Cardiac muscle cell (in vitro differentiated cells and primary cell): Measurements from ENCODE around the gene MMP28. TPM values are rescaled to one million over a fixed set of nuclear protein-coding genes. Genes with fewer than 3 reads are reported as not detected.

Source experiments
- DNase-seq, 2 donors: peaks; one replicate each; pipeline versions ENCODE4 v3.0.0 to v3.0.0-alpha.2; 2010 to 2017; ENCODE audit warnings: low read depth in 1 of 2, low spot score in 1 of 2
- H3K27ac ChIP-seq: fragments of 200-600 bp; sonication (generic); 2 replicates; pipeline ENCODE4 v1.5.1; 2016
- H3K27me3 ChIP-seq: fragments of 200-600 bp; sonication (generic); 2 replicates; pipeline ENCODE4 v1.6.0; 2016; ENCODE audit warnings: control low read depth
- H3K36me3 ChIP-seq: fragments of 200-600 bp; sonication (generic); 2 replicates; pipeline ENCODE4 v1.5.1; 2016; ENCODE audit warnings: control low read depth
- H3K4me1 ChIP-seq: fragments of 200-600 bp; sonication (generic); 2 replicates; pipeline ENCODE4 v1.8.1; 2017; ENCODE audit warnings: low read depth, mild to moderate bottlenecking, mixed run types
- H3K4me3 ChIP-seq: fragments of 200-600 bp; sonication (generic); 2 replicates; pipeline ENCODE4 v1.5.1; 2016; ENCODE audit warnings: mild to moderate bottlenecking
- H3K9me3 ChIP-seq: fragments of 200-600 bp; sonication (generic); 2 replicates; pipeline ENCODE4 v1.5.1; 2017; ENCODE audit warnings: low read depth, mild to moderate bottlenecking, control low read depth
- polyA plus RNA-seq: library from polyadenylated mRNA; unstranded; fragments of >200 nt; fragmentation: Nextera tagmentation; extraction: Ambion mirVana; gene quantifications from 2 replicates; pipeline ENCODE4 v1.2.1, GENCODE V29; 2016
- total RNA-seq: library from RNA; depleted of rRNA; stranded (reverse); fragments of >200 nt; gene quantifications from 2 replicates; pipeline ENCODE4 v1.2.3, GENCODE V29; 2016
- TF ChIP-seq, protein P1 (sequence below): IDR thresholded peaks from 2 replicates; pipeline ENCODE4 v1.5.1; 2012; ENCODE audit warnings: low read depth, mild to moderate bottlenecking, low read length

The MMP28 gene
- total and polyA plus RNA-seq, 2 experiments from 2014 or later: 0.84 TPM; not detected in 1

DNA sequence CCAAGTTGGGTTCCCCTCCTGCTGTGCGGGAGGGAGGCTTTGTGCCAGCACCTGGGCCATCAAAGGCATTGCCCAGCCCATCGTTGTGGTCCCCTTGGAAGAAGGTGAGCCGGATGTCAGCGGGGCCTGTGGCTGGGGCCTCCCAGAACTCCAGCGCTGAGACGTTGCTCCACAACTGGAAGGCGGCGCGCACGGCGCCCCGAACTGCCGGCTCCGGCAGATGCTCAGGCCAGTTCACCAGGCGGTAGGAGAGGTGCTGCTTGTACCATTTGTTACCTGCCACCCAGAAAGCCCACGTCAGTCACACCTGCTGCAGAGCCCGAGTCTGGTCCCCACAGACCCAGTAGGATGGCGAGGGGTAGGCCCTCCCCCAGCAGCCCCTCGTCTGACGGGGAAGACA, 22.3 kb downstream of the MMP28 start:
- Histone ChIP-seq H3K4me3 (no peak overlapping the region), H3K36me3 (no peaks in the 10 kb centered on the region), H3K9me3 (no peaks in the 10 kb centered on the region), H3K27ac (no peak overlapping the region), H3K27me3 (peaks cover 12% of the 10 kb centered on the region), H3K4me1 (peaks cover 17% of the 10 kb centered on the region)
- DNase-seq: no peak
- TF ChIP-seq, protein P1, sequence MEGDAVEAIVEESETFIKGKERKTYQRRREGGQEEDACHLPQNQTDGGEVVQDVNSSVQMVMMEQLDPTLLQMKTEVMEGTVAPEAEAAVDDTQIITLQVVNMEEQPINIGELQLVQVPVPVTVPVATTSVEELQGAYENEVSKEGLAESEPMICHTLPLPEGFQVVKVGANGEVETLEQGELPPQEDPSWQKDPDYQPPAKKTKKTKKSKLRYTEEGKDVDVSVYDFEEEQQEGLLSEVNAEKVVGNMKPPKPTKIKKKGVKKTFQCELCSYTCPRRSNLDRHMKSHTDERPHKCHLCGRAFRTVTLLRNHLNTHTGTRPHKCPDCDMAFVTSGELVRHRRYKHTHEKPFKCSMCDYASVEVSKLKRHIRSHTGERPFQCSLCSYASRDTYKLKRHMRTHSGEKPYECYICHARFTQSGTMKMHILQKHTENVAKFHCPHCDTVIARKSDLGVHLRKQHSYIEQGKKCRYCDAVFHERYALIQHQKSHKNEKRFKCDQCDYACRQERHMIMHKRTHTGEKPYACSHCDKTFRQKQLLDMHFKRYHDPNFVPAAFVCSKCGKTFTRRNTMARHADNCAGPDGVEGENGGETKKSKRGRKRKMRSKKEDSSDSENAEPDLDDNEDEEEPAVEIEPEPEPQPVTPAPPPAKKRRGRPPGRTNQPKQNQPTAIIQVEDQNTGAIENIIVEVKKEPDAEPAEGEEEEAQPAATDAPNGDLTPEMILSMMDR: no peak

DNA sequence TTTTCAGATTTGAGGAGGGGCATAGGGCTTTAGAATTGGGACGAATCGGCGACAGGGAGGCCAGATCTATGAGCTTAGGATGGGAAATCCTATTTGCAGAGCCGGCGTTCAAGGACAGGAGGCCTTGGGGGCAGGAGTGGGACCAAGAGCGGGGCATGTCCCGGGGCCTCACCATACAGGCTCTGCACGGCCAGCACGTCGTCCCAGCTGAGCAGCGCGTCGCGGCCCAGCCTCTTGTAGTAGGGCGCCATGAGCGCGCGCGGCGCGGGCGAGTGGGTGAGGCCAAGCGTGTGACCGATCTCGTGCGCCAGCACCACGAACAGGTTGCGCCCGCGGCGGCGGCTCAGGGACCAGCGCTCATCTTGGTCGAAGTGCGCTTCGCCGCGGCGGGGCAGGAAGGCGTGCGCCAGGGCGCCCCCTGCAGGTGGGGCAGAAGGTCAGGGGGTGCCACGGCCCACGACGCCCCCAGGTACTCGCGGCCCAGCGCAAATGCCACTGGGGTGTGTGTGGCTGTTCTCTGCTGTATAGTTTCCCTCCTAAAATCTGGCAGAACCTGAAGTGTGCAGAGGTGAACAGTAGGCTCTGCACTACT, 25.4 kb downstream of the MMP28 start:
- no peaks in the 10 kb centered on the region for H3K9me3 ChIP-seq
- no peak overlapping the region for H3K4me3 ChIP-seq
- TF ChIP-seq, protein P1: peak; percentile 8
- H3K27ac ChIP-seq: no peak overlapping the region
- DNase-seq: no peak
- peaks cover 16% of the 10 kb centered on the region for H3K4me1 ChIP-seq
- H3K27me3 ChIP-seq: peaks cover 13% of the 10 kb centered on the region
- no peaks in the 10 kb centered on the region for H3K36me3 ChIP-seq

DNA sequence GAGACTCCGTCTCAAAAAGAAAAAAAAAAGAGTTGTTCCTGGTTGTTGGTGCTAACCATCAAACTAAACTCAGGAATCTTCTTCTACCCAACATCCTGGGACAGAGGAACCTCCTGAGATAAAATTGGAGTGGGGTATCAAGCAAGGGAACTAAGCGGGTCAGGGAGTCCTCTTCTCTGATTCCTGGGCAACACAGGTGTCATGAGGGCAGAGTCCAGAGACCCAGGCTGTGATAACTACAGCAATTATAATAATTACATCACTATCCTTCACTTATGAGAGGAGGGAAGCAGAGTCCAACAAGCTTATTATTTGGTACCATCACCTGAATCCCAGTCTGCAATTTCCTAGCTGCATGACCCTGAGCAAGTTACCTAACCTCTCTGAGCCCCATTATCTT, 26.6 kb downstream of the MMP28 start:
- H3K9me3 ChIP-seq: no peaks in the 10 kb centered on the region
- no peak overlapping the region for H3K4me3 ChIP-seq
- H3K27me3 ChIP-seq: peaks cover 13% of the 10 kb centered on the region
- no peaks in the 10 kb centered on the region for H3K36me3 ChIP-seq
- no peak overlapping the region for H3K27ac ChIP-seq
- TF ChIP-seq, protein P1: no peak
- no peak for DNase-seq
- peaks cover 4% of the 10 kb centered on the region for H3K4me1 ChIP-seq

DNA sequence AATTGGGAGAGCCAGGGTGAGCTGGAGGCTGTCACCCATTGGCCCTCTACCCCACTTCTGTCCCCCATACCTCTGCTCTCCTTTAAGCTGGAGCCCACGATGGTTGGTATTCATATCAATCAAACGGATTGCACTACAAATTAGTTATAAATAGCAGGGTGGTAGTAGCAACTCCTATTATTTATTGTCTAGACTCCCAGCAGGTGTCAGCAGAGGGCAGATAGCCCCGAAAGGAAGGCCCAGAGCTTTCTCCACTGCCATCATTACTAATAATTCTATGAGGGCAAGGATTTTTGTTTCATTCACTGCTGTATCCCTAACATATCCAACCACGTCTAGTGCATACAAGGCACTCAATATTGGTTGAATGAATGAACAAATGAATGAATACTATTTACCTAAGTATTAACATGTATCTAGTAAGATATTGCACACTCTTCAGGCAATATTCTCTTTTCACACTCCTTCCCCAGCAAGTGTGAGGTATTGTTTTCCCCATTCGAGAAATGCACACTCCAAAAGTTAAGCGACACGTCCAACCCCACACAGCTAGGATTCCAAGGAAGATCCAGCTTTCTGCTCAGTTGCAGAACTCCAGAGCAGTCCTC, 28.4 kb downstream of the MMP28 start:
- DNase-seq: peak; percentile 60 to 70
- Histone ChIP-seq H3K9me3 (no peaks in the 10 kb centered on the region), H3K4me3 (no peak overlapping the region), H3K27ac (no peak overlapping the region), H3K36me3 (no peaks in the 10 kb centered on the region), H3K4me1 (no peaks in the 10 kb centered on the region), H3K27me3 (peaks cover 13% of the 10 kb centered on the region)
- TF ChIP-seq, protein P1: peak; percentile 65

DNA sequence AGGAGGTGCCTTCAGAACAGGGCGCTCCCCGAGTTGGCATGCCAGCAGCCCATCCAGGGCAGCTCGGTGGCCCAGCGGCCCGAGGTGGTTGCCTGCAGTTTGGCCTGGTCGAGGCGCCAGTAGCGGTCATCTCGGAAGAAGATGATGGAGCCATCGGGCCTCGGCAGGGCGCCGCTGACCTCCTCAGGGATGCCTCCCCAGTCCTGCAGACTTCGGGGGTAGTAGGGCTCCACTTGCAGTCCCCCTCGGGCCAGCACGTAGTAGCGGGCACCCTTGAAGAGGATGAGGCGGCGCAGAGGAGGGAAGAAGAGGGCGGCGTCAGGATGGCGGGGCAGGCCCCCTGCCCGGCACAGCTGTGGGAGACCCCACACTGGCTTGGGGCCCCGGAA, 29.0 kb downstream of the MMP28 start:
- H3K27ac ChIP-seq: no peak overlapping the region
- no peak for DNase-seq
- no peak overlapping the region for H3K4me3 ChIP-seq
- TF ChIP-seq, protein P1: no peak
- H3K4me1 ChIP-seq: no peaks in the 10 kb centered on the region
- peaks cover 13% of the 10 kb centered on the region for H3K27me3 ChIP-seq
- H3K36me3 ChIP-seq: no peaks in the 10 kb centered on the region
- H3K9me3 ChIP-seq: no peaks in the 10 kb centered on the region
